Heart left ventricle (tissue), 16 donors: ENCODE measurements around the gene ADH5. TPM values are rescaled to one million over a fixed set of nuclear protein-coding genes. Genes with fewer than 3 reads are reported as not detected.
A peak's percentile ranks its signal among the peaks of the same experiment; 100 is the strongest.

Experiments
- ATAC-seq, 4 donors: fragments of 200-7000 bp; cut with Tn5 transposase; one replicate each; pipeline ENCODE4 v1.9.1; 2020 to 2022; ENCODE audit warnings: moderate library complexity in 4 of 4, mild to moderate bottlenecking in 3 of 4, moderate number of reproducible peaks in 1 of 4
- DNase-seq, 5 donors: peaks; one replicate each; pipeline ENCODE4 v3.0.0-alpha.2; 2020
- H3K27ac ChIP-seq, 12 donors: fragments of 200-600 bp; sonication (generic) in 4 of 12; one replicate each; pipeline versions ENCODE4 v1.5.0 to v1.8.0; 2016 to 2022; ENCODE audit warnings: mild to moderate bottlenecking in 2 of 12
- H3K27me3 ChIP-seq, 9 donors: fragments of 200-600 bp; sonication (generic) in 2 of 9; one replicate each; pipeline versions ENCODE4 v1.5.1 to v1.8.0; 2016 to 2022; ENCODE audit warnings: mild to moderate bottlenecking in 3 of 9
- H3K36me3 ChIP-seq, 9 donors: fragments of 200-600 bp; sonication (generic) in 2 of 9; one replicate each; pipeline versions ENCODE4 v1.5.0 to v1.8.0; 2018 to 2022; ENCODE audit warnings: mild to moderate bottlenecking in 2 of 9
- H3K4me1 ChIP-seq, 12 donors: fragments of 200-600 bp; sonication (generic) in 4 of 12; one replicate each; pipeline versions ENCODE4 v1.5.0 to v1.8.0; 2016 to 2022; ENCODE audit warnings: mild to moderate bottlenecking in 3 of 12
- H3K4me3 ChIP-seq, 12 donors: fragments of 200-600 bp; sonication (generic) in 4 of 12; one replicate each; pipeline versions ENCODE4 v1.5.0 to v1.8.0; 2017 to 2022; ENCODE audit warnings: mild to moderate bottlenecking in 9 of 12, moderate library complexity in 4 of 12
- H3K9me3 ChIP-seq, 12 donors: fragments of 200-600 bp; sonication (generic) in 4 of 12; one replicate each; pipeline versions ENCODE4 v1.5.0 to v1.8.0; 2016 to 2022; ENCODE audit warnings: mild to moderate bottlenecking in 1 of 12
- CTCF ChIP-seq, 12 donors: fragments of 200-600 bp; sonication (generic) in 4 of 12; IDR thresholded peaks; one replicate each; pipeline versions ENCODE4 v1.5.0 to v1.8.0; 2018 to 2022; ENCODE audit warnings: antibody characterized with exemption in 12 of 12, mild to moderate bottlenecking in 5 of 12
- POLR2A ChIP-seq, 2 donors: fragments of 450-650 bp; IDR thresholded peaks; one replicate each; pipeline ENCODE4 v1.6.1; 2017; ENCODE audit warnings: antibody characterized with exemption in 2 of 2, mild to moderate bottlenecking in 2 of 2, moderate library complexity in 2 of 2
- WGBS, 4 donors: extraction: QIAGEN DNeasy Blood & Tissue Kit in 2 of 4; methylation state at CpG; one replicate each; pipeline versions ENCODE4 v1.1.5 to v1.1.7; 2013 to 2018; 5-methylcytosine and 5-hydroxymethylcytosine counted together
- intact Hi-C, 10 donors: fragments of 100-400 bp; cut with DNase I; formaldehyde crosslinking; loops; one replicate each; pipeline versions ENCODE4 v1.11.1 to v1.14.2; 2022
- polyA plus RNA-seq, 2 donors: library from polyadenylated mRNA; stranded (reverse); fragments of 200-250 nt; gene quantifications; one replicate each; pipeline ENCODE4 v1.2.3, GENCODE V29; 2013
- total RNA-seq, 9 donors: library from RNA; depleted of rRNA in 2 of 9; stranded (reverse); fragments of >200 nt in 2 of 9; fragmentation: NEBNext Ultra II Directional in 3 of 9; extraction: Animal tissue kit (Norgen Biotek cat#: 25700) in 3 of 9; gene quantifications; one replicate each; pipeline versions ENCODE4 v1.1.0 to v1.2.4, GENCODE V29; 2016 to 2023
- donor health status: ischemic (EF 13 %, LVEDD 7.1; RV severe dilation, severe dysfunction).
- donor health status: healthy with polysubstance abuse.
- donor health status: DM: no; HTN: yes; CAD: no.
- donor health status: DM: no; HTN: no; CAD: no.
- donor health status: ischemic (EF 25% LVEDD 6.9; RV normal size, moderate dysfunction).
- donor health status: ischemic (EF 25% LVEDD 5.7; RV mildly dilated, moderate dysfunction).
- donor health status: healthy.
- donor health status: DM: yes; HTN: yes; CAD: no.
- donor health status: ischemic (EF 35%, LVEDD 5.7; RV mildly dilated, moderate dysfunction).
- donor health status: nonischemic (EF 11% LVEDD 7.7; RV severe dilation, severe dysfunction).
- donor health status: DM: yes; HTN: yes; CAD: no.
- donor health status: PGD.
- donor health status: ischemic (EF 29% LVEDD 5.4; RV normal size, mild dysfunction).
- donor health status: nonischemic (EF 23%, LVEDD 6.1; RV moderate dilation, normal function).

The ADH5 gene
- total and polyA plus RNA-seq, 11 donors = 104 to 246 (median 142) TPM

- TF ChIP-seq CTCF (IDR thresholded peaks at IDR 0.05) (no peak), POLR2A (IDR thresholded peaks at IDR 0.05) (no peak)
- DNase-seq (no peak), ATAC-seq (no peak)
- Histone ChIP-seq H3K27ac (peak overlapping the region in 2 of 12 donors; percentile 13 to 94), H3K9me3 (no peaks in the 10 kb centered on the region), H3K4me1 (peaks cover 0 to 35% (median 19%) of the 10 kb centered on the region in 12 donors), H3K27me3 (no peaks in the 10 kb centered on the region), H3K36me3 (no peaks in the 10 kb centered on the region), H3K4me3 (no peak overlapping the region)
- 57 to 63% (median 60%) methylated on average over 2 of the region's 2 CpGs for WGBS, 4 donors
- intact Hi-C loops = no loop called here
Measured at GRCh38 chr4:99091216-99091575, 2.6 kb upstream of the ADH5 start.

GRCh38 chr4:99090481-99091215 lies 2.1 kb upstream of the ADH5 start:
- Histone ChIP-seq H3K4me1 (peaks cover 0 to 38% (median 23%) of the 10 kb centered on the region in 12 donors), H3K27ac (peak overlapping the region in 3 of 12 donors; percentile 37 to 96 (median 94)), H3K9me3 (no peaks in the 10 kb centered on the region), H3K4me3 (peak overlapping the region in 2 of 12 donors; percentile 1 to 71), H3K27me3 (no peaks in the 10 kb centered on the region), H3K36me3 (peaks cover 0 to 3% (median under 1%) of the 10 kb centered on the region in 9 donors)
- intact Hi-C loops = no loop called here
- DNase-seq = no peak
- ATAC-seq = no peak
- TF ChIP-seq CTCF (IDR thresholded peaks at IDR 0.05) (no peak), POLR2A (IDR thresholded peaks at IDR 0.05) (no peak)
- WGBS, 4 donors = 65 to 77% (median 73%) methylated on average over 2 of the region's 2 CpGs

- Histone ChIP-seq H3K27me3 (no peaks in the 10 kb centered on the region), H3K36me3 (peaks cover 0 to 29% (median 26%) of the 10 kb centered on the region in 9 donors), H3K4me1 (peaks cover 0 to 64% (median 30%) of the 10 kb centered on the region in 12 donors), H3K27ac (peak overlapping the region; percentile 84 to 96 (median 92)), H3K4me3 (peak overlapping the region; percentile 37 to 88 (median 69)), H3K9me3 (no peaks in the 10 kb centered on the region)
- peak; percentile 44 to 79 (median 72) for ATAC-seq
- TF ChIP-seq CTCF (IDR thresholded peaks at IDR 0.05) (no peak), POLR2A (IDR thresholded peaks at IDR 0.05) (no peak)
- DNase-seq = peak; percentile 59 to 79 (median 61)
- 2 to 11% (median 4%) methylated on average over 15 of the region's 15 CpGs for whole genome bisulfite sequencing, 4 donors
- intact Hi-C loops = loop anchor here in 5 of 10 donors (1.0 to 10.0 kb wide), 7 partner anchors 93 to 943 kb away; partner anchors contain the start of genes METAP1 (in 4 of the 5), RAP1GDS1 (in 2 of the 5), EIF4E (in 1 of the 5) and STPG2 (in 1 of the 5)
Measured at GRCh38 chr4:99088023-99088449, 552 bp downstream of the ADH5 start.

- H3K36me3 ChIP-seq = peaks cover 0 to 63% (median 61%) of the 10 kb centered on the region in 9 donors
- no peak overlapping the region for H3K4me3 ChIP-seq
- no peaks in the 10 kb centered on the region for H3K27me3 ChIP-seq
- no peaks in the 10 kb centered on the region for H3K9me3 ChIP-seq
- DNase-seq = no peak
- TF ChIP-seq CTCF (IDR thresholded peaks at IDR 0.05) (no peak), POLR2A (IDR thresholded peaks at IDR 0.05) (no peak)
- intact Hi-C loops = loop anchor here in 3 of 10 donors (10.0 kb wide), 5 partner anchors 90 to 940 kb away; partner anchors contain the start of genes EIF4E (in 1 of the 3), METAP1 (in 1 of the 3), RAP1GDS1 (in 1 of the 3) and STPG2 (in 1 of the 3)
- WGBS, 4 donors = 72 to 82% (median 75%) methylated on average over 2 of the region's 2 CpGs
- ATAC-seq = no peak
- peaks cover 0 to 56% (median 24%) of the 10 kb centered on the region in 12 donors for H3K4me1 ChIP-seq
- H3K27ac ChIP-seq = peak overlapping the region in 2 of 12 donors; percentile 0 to 19
Measured at GRCh38 chr4:99084595-99084994, 4.0 kb downstream of the ADH5 start.
